ENCODE measurements around the gene SLIT3. TPM values are rescaled to one million over a fixed set of nuclear protein-coding genes. Genes with fewer than 3 reads are reported as not detected.

Gene SLIT3
- polyA plus RNA-seq, 1 donor: 18.3 TPM

- 50% methylated on average over 1 of the region's 5 CpGs for WGBS (ENCODE audit: insufficient coverage, low lambda C conversion rate)
- no peak overlapping the region for H3K27ac ChIP-seq (ENCODE audit: low read length)
- H3K27me3 ChIP-seq (ENCODE audit: control insufficient read depth, insufficient read depth, low read length): peaks cover 17% of the 10 kb centered on the region
- H3K4me1 ChIP-seq (ENCODE audit: control insufficient read depth, insufficient read depth, low read length): peaks cover 2% of the 10 kb centered on the region
- no peak overlapping the region for H3K4me3 ChIP-seq (ENCODE audit: low read length)
- H3K9me3 ChIP-seq (ENCODE audit: control insufficient read depth, low read depth, low read length): no peaks in the 10 kb centered on the region
- no peaks in the 10 kb centered on the region for H3K36me3 ChIP-seq (ENCODE audit: control insufficient read depth, insufficient read depth, low read length)
- DNase-seq: no peak
These were observed 502.6 kb downstream of the SLIT3 start for GRCh38 chr5:168798065-168799023.

GRCh38 chr5:168796593-168797580 is 504.1 kb downstream of the SLIT3 start:
- Histone ChIP-seq H3K9me3 (ENCODE audit: control insufficient read depth, low read depth, low read length) (no peaks in the 10 kb centered on the region), H3K27ac (ENCODE audit: low read length) (no peak overlapping the region), H3K27me3 (ENCODE audit: control insufficient read depth, insufficient read depth, low read length) (peaks cover 17% of the 10 kb centered on the region), H3K4me3 (ENCODE audit: low read length) (no peak overlapping the region), H3K36me3 (ENCODE audit: control insufficient read depth, insufficient read depth, low read length) (no peaks in the 10 kb centered on the region), H3K4me1 (ENCODE audit: control insufficient read depth, insufficient read depth, low read length) (peaks cover 2% of the 10 kb centered on the region)
- peak in 1 of 2 donors; percentile 26 for DNase-seq
- WGBS (ENCODE audit: insufficient coverage, low lambda C conversion rate): no CpG with 5 or more reads among the region's 12 CpGs

DNA sequence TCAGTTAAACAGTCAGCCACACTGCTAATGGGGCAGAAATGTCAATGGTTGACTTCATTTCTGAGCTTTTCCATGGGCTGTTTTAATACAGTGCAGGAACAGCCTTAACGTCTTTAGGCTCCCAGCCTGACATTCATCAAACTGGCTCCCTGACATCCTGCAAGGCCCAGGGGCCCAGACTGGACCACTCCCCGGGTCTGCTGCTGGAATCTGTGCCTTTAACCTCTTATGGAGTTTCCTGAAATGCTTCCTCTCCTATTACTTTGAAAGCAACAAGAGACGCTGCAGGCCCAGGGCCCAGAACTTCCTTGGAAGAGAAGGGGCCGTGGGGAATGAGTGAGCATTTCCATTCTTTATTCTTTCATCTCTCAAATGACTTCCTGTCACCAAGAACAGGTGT is 504.9 kb downstream of the SLIT3 start:
- no peak for DNase-seq
- H3K9me3 ChIP-seq (ENCODE audit: control insufficient read depth, low read depth, low read length): no peaks in the 10 kb centered on the region
- H3K4me3 ChIP-seq (ENCODE audit: low read length): no peak overlapping the region
- H3K4me1 ChIP-seq (ENCODE audit: control insufficient read depth, insufficient read depth, low read length): peaks cover 2% of the 10 kb centered on the region
- no peak overlapping the region for H3K27ac ChIP-seq (ENCODE audit: low read length)
- WGBS (ENCODE audit: insufficient coverage, low lambda C conversion rate): no CpG with 5 or more reads among the region's 4 CpGs
- no peaks in the 10 kb centered on the region for H3K36me3 ChIP-seq (ENCODE audit: control insufficient read depth, insufficient read depth, low read length)
- H3K27me3 ChIP-seq (ENCODE audit: control insufficient read depth, insufficient read depth, low read length): peaks cover 12% of the 10 kb centered on the region

GRCh38 chr5:168793841-168794837 is 506.8 kb downstream of the SLIT3 start:
- H3K27ac ChIP-seq (ENCODE audit: low read length): no peak overlapping the region
- peaks cover 4% of the 10 kb centered on the region for H3K4me1 ChIP-seq (ENCODE audit: control insufficient read depth, insufficient read depth, low read length)
- H3K36me3 ChIP-seq (ENCODE audit: control insufficient read depth, insufficient read depth, low read length): no peaks in the 10 kb centered on the region
- DNase-seq: peak in 1 of 2 donors; percentile 34
- H3K4me3 ChIP-seq (ENCODE audit: low read length): no peak overlapping the region
- no peaks in the 10 kb centered on the region for H3K9me3 ChIP-seq (ENCODE audit: control insufficient read depth, low read depth, low read length)
- WGBS (ENCODE audit: insufficient coverage, low lambda C conversion rate): 90% methylated on average over 2 of the region's 15 CpGs
- H3K27me3 ChIP-seq (ENCODE audit: control insufficient read depth, insufficient read depth, low read length): peaks cover 3% of the 10 kb centered on the region

GRCh38 chr5:168792678-168793077 is 508.3 kb downstream of the SLIT3 start:
- peaks cover 2% of the 10 kb centered on the region for H3K27me3 ChIP-seq (ENCODE audit: control insufficient read depth, insufficient read depth, low read length)
- DNase-seq: no peak
- WGBS (ENCODE audit: insufficient coverage, low lambda C conversion rate): no CpG with 5 or more reads among the region's 2 CpGs
- peaks cover 4% of the 10 kb centered on the region for H3K4me1 ChIP-seq (ENCODE audit: control insufficient read depth, insufficient read depth, low read length)
- no peaks in the 10 kb centered on the region for H3K36me3 ChIP-seq (ENCODE audit: control insufficient read depth, insufficient read depth, low read length)
- H3K4me3 ChIP-seq (ENCODE audit: low read length): no peak overlapping the region
- no peak overlapping the region for H3K27ac ChIP-seq (ENCODE audit: low read length)
- H3K9me3 ChIP-seq (ENCODE audit: control insufficient read depth, low read depth, low read length): no peaks in the 10 kb centered on the region

DNA sequence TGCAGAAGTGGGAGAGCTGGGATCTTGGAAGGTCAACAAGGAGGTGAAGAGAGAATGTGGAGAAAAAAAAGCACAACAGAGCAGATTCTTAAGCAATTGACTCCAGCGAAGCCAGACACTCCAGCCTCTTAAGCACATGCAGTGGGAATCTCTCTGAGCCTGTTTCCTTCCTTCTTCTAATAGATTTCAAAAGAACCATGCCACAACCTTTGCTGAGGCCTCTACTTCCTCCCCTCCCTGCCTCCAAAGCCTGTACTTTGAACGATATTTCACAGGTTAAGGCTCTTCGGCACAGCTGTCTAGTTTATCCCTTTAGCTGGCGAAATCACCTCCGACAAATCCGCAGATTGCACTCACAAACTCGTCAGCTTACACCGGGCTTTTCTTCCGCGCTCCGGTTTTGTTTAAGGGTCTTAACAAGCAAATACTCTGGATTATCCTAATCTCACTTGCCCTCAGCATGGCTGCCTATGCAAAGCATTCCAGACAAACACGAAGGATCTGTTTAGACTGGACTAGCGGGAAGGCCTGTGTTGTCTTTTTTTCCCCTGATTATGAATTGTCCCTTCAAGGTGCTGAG is 510.2 kb downstream of the SLIT3 start:
- Histone ChIP-seq H3K27ac (ENCODE audit: low read length) (no peak overlapping the region), H3K9me3 (ENCODE audit: control insufficient read depth, low read depth, low read length) (no peaks in the 10 kb centered on the region), H3K4me1 (ENCODE audit: control insufficient read depth, insufficient read depth, low read length) (peaks cover 4% of the 10 kb centered on the region), H3K4me3 (ENCODE audit: low read length) (no peak overlapping the region), H3K36me3 (ENCODE audit: control insufficient read depth, insufficient read depth, low read length) (no peaks in the 10 kb centered on the region), H3K27me3 (ENCODE audit: control insufficient read depth, insufficient read depth, low read length) (peaks cover 2% of the 10 kb centered on the region)
- peak in 1 of 2 donors; percentile 51 for DNase-seq
- no CpG with 5 or more reads among the region's 13 CpGs for WGBS (ENCODE audit: insufficient coverage, low lambda C conversion rate)

DNA sequence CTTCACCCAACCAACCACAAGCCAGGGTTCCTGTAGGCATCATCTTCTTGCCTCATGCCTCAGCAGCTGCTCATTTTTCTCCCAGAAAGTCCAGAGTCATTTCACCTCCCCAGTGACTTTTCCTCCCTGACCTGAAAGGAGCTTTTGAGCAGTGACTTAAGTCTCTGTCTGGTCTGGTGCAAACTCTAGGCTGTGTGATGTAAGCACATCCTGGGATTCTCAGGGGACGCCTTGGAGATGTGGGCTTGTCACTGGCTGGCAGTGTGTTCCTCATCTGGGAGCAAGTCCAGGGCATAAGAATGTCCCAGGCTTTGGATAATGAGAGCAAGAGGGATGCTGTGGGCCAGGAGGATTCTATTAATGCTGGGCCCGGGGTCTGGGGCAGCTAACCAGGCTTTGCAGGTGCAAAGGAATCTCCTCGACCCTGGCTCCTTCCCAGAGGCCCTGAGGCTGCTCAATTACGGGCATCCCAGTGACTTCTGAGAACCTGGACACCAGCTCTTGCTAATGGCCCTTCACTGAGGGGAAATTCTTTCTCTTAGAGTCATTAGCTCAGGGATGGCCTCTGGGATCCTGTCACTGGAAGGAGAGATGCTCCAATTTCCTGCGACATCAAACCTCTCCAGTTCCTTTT is 510.8 kb downstream of the SLIT3 start:
- WGBS (ENCODE audit: insufficient coverage, low lambda C conversion rate): no CpG with 5 or more reads among the region's 5 CpGs
- no peak overlapping the region for H3K27ac ChIP-seq (ENCODE audit: low read length)

GRCh38 chr5:168788786-168789185 is 512.2 kb downstream of the SLIT3 start:
- no peaks in the 10 kb centered on the region for H3K9me3 ChIP-seq (ENCODE audit: control insufficient read depth, low read depth, low read length)
- H3K4me3 ChIP-seq (ENCODE audit: low read length): no peak overlapping the region
- no peak overlapping the region for H3K27ac ChIP-seq (ENCODE audit: low read length)
- DNase-seq: no peak
- no peaks in the 10 kb centered on the region for H3K27me3 ChIP-seq (ENCODE audit: control insufficient read depth, insufficient read depth, low read length)
- peaks cover 2% of the 10 kb centered on the region for H3K4me1 ChIP-seq (ENCODE audit: control insufficient read depth, insufficient read depth, low read length)
- no peaks in the 10 kb centered on the region for H3K36me3 ChIP-seq (ENCODE audit: control insufficient read depth, insufficient read depth, low read length)
- WGBS (ENCODE audit: insufficient coverage, low lambda C conversion rate): no CpG with 5 or more reads among the region's 3 CpGs

More for the DNA sequence above, 510.8 kb downstream of the SLIT3 start:
- Histone ChIP-seq H3K36me3 (ENCODE audit: control insufficient read depth, insufficient read depth, low read length) (no peaks in the 10 kb centered on the region), H3K4me1 (ENCODE audit: control insufficient read depth, insufficient read depth, low read length) (peaks cover 4% of the 10 kb centered on the region), H3K4me3 (ENCODE audit: low read length) (no peak overlapping the region), H3K27me3 (ENCODE audit: control insufficient read depth, insufficient read depth, low read length) (no peaks in the 10 kb centered on the region), H3K9me3 (ENCODE audit: control insufficient read depth, low read depth, low read length) (no peaks in the 10 kb centered on the region)
- no peak for DNase-seq

GRCh38 chr5:168788107-168788506 is 512.8 kb downstream of the SLIT3 start:
- H3K36me3 ChIP-seq (ENCODE audit: control insufficient read depth, insufficient read depth, low read length): no peaks in the 10 kb centered on the region
- H3K4me3 ChIP-seq (ENCODE audit: low read length): no peak overlapping the region
- peaks cover 2% of the 10 kb centered on the region for H3K4me1 ChIP-seq (ENCODE audit: control insufficient read depth, insufficient read depth, low read length)
- no peak for DNase-seq
- no peaks in the 10 kb centered on the region for H3K9me3 ChIP-seq (ENCODE audit: control insufficient read depth, low read depth, low read length)
- no peaks in the 10 kb centered on the region for H3K27me3 ChIP-seq (ENCODE audit: control insufficient read depth, insufficient read depth, low read length)
- H3K27ac ChIP-seq (ENCODE audit: low read length): no peak overlapping the region
- WGBS (ENCODE audit: insufficient coverage, low lambda C conversion rate): no CpG with 5 or more reads among the region's 4 CpGs

Measured in large intestine (tissue), 3 donors.